ENCODE results near the gene USP47.

Gene USP47

GRCh38 chr11:11946180-11946579 is 104.4 kb downstream of the USP47 start:
- DNase-seq, result no peak

DNA sequence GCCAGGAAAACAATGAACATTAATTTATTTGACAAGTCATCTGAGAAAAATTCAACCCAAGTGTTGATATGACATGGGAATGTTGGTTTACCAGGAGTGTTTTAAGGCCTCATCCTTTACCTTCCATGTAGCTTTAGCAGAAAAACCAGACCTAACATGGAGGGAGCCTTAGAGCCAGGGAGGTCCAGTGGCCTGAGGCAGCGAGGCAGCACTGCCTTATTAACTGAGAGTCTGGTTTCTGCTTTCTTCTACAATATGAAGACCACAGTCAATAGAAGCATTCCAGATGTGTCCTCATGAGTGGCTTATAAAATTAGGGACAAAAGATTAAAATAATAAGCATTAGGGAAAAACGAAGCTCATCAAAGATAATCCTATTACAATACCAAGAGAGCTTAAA is 105.1 kb downstream of the USP47 start:
- no peak for DNase-seq

GRCh38 chr11:11947825-11948224 is 106.1 kb downstream of the USP47 start:
- DNase-seq, result no peak

DNA sequence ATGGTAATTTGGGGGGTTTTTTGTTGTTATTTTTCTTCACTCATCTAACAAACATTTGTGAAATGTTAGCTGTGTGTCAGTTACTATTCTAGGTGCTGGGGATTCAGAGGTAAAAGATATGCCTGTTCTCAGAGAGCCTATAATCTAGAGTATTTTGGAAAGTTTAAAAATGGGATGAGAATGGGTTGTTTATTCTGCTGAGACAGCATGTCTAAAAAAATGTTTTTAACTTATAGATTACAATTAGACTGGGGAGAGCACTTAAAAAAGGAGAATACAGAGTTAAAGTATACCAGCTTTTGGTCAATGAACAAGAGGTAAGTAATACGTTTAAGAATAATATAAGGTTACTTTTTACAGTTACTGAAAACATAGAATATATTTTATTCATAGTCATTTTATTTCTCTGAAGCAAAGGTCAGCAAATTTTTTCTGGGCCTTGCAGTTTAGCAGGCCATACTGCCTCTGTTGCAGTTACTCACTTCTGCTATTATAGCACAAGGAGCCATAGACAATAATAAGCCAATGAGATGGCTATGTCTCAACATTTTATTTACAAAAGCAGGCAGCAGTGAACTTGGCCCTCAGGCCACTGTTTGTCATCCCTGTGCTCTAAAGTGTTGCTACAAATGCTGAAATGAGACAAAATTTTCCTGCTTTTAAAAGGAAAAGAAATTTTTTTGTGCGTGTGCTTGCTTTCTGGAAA is 106.6 kb downstream of the USP47 start:
- no peak for DNase-seq

DNA sequence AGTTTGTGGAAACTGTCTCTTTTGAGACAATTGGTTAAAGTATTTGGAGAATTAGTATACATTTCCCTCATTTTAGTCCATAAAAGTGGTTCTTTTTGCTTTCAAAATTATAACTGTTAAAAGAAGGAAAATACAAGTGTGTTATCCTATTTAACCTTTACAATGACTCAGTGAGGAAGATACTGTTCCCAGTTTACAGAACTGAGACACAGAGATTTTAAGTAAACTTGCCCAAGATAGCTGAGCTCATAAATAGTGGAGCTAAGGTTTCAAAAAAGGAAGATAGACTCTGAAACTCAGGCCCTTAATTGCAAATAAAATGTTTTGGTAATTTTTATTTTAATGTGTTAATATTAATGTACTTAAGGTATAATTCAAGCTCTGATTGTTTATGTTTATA is 107.7 kb downstream of the USP47 start:
- DNase-seq, result no peak

DNA sequence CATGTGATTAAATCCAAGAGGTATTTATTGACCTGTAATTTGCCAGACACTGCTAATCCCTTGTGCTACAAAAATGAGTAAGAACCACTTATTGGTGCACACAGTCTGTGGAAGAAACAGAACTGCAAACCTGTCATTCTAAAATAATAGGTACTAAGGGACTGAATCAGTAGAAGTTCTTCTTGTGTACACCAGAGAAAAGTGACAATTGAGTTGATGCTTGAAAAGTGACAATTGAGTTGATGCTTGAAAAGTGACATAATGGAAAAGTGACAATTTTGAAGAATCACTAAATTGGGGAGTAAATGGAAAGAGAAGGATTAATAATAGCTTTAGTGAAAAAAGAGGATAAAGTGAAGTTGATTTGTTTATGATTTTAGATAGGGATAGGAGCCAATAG is 110.3 kb downstream of the USP47 start:
- DNase-seq, result no peak

DNA sequence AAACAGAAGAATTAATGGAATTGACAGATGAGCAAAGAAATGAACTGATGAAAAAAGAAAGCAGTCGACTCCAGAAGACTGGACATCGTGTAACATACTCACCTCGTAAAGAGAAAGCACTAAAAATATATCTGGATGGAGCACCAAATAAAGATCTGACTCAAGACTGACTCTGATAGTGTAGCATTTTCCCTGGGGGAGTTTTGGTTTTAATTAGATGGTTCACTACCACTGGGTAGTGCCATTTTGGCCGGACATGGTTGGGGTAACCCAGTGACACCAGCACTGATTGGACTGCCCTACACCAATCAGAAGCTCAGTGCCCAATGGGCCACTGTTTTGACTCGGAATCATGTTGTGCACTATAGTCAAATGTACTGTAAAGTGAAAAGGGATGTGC is 114.2 kb downstream of the USP47 start:
- DNase-seq, result no peak

DNA sequence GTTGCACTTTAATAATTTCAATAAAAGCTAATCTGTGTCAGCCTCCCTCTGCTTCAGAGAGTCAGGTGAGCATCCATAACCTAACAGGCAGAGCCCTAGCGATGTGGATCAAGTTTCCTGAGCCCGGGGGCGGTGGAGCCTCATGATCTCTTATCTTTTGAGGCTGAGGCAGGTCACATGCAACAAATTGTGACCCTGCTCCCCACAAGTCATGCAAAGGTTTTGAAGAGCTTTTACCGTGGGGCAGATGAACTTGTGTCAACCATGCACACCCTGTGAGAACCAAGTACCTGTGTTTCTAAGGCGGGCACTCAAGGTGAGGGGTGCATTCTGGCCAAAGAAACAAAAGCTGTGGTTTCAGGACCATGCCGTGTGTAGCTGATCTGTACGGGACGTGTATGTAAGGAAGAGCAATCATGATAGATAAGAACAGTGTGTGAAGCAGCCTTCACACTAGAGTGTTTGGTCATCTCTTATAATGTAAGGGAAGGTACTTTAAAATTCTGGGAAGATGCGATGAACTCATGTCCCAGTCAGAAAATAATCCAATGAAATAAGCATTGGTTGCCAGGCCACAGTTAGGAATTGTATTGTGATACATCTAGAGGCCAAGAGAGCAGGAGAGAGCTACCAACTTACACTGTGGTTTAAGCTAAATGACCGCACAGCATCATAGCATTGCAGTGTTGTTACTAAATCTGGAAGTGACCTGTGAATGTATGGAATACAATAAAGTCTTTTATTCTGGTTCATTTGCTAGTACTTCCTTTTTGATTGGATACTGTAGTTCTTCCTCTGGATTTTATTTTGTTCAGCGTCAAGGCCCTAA is 116.8 kb downstream of the USP47 start:
- DNase-seq, result no peak

DNA sequence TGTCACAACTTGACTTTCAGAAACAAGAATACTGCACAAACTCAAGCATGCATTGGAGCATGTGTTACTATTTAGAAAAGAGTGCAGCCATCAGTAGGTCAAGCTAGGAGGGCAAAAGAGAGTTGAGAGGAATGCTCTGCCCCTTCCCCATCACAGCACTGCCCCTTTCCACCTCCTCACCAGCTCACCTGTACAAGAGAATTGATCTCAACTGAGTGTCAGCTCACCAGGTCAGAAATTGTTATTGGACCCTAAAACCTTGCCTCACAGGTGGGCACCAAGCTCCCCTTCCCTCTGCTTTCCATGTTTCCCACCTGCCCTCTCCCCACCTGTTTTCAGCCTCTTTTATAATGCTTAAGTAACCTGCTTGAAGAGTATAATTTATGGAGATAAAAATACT is 117.8 kb downstream of the USP47 start:
- DNase-seq, result no peak

DNA sequence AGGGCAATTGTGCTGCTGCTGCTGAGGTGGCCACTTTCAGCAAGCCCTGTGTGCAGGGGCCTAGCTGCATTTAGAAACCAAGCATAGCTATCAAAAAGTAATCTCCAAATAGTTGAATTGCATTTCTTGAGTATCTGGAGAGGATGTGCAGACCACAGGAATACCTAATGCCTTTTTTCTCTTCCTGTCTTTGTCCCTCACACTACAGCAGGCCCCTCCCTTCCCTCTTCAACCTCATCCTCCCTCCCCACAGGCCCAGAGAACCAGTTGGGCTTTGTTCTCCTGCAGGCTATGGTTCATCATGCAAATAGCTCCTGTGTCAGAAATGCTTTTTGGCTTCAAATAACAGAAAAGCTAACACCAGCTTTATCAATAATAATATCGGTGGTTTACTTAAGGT is 118.9 kb downstream of the USP47 start:
- DNase-seq, result no peak

GRCh38 chr11:11961399-11962028 is 119.7 kb downstream of the USP47 start:
- no peak for DNase-seq

GRCh38 chr11:11963067-11963466 is 121.3 kb downstream of the USP47 start:
- no peak for DNase-seq

GRCh38 chr11:11963842-11964773 is 122.3 kb downstream of the USP47 start:
- DNase-seq, result no peak

- DNase-seq, result no peak
Measured at GRCh38 chr11:11964774-11965150, 123.0 kb downstream of the USP47 start.

DNA sequence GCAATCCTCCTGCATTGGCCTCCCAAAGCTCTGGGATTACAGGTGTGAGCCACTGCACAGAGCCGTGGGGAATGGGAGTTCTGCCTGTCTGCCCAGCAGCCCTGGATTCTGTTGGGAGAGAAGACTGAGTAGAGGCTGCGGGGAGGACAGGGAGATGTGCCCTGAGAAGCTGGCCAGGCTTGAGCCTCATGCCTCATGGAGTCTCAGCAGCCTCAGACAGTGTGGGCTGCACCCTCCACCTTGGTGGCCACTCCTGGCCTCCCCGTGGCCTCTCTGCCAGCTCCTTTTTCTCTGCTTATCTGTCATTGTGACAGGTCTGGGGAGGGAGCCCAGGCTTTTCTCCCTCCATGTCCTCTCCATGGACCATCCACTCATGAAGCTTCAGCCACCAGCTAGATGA is 123.4 kb downstream of the USP47 start:
- no peak for DNase-seq

- DNase-seq, result no peak
Measured at GRCh38 chr11:11965656-11966353, 124.0 kb downstream of the USP47 start.

DNA sequence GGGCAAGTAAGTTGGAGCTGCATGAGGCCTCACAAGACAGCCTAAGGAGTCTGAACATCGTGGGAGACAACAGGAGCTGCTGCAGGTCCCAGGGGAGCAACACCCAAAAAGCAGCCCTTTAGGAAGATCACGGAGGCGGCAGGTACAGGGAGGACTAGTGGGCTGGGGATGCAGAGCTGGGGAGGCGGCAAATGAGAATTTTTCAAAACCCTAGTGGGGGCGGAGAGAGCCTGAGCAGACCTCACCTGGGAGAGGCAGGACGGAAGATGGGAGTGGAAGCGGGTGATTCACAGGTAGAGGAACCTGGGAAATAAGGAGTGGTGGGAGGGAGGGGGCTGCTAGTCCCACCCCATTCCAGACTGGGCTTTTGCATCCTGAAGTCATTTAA is 124.6 kb downstream of the USP47 start:
- no peak for DNase-seq

GRCh38 chr11:11966826-11967668 is 125.3 kb downstream of the USP47 start:
- DNase-seq, result peak; percentile 53

- DNase-seq, result no peak
Measured at GRCh38 chr11:11967669-11968510, 126.1 kb downstream of the USP47 start.

GRCh38 chr11:11968511-11969280 is 126.9 kb downstream of the USP47 start:
- DNase-seq, result no peak
